ENCODE data around the gene TGM2. TPM values are rescaled to one million over a fixed set of nuclear protein-coding genes. Genes with fewer than 3 reads are reported as not detected.

Gene TGM2
- total RNA-seq, result 792 TPM
- long read RNA-seq, full-length matches to known transcripts, result 389 of 1,442 reads
- long read RNA-seq, partial matches to known transcripts, result 675 of 1,442 reads
- long read RNA-seq, other reads (novel, unspliced or antisense), result 378 of 1,442 reads

GRCh38 chr20:38165089-38165965 lies at the start of gene TGM2:
Gene TGM2 (minus strand): TSS chr20:38165270. CDS start chr20:38165198, 72 bp downstream.
- peak; percentile 90 for DNase-seq (ENCODE audit: low spot score)
- intact Hi-C loops (cut with DNase I), result loop anchor here (2.0 kb wide), 3 partner anchors 91 to 107 kb away; no protein-coding TSS in a partner anchor

DNA sequence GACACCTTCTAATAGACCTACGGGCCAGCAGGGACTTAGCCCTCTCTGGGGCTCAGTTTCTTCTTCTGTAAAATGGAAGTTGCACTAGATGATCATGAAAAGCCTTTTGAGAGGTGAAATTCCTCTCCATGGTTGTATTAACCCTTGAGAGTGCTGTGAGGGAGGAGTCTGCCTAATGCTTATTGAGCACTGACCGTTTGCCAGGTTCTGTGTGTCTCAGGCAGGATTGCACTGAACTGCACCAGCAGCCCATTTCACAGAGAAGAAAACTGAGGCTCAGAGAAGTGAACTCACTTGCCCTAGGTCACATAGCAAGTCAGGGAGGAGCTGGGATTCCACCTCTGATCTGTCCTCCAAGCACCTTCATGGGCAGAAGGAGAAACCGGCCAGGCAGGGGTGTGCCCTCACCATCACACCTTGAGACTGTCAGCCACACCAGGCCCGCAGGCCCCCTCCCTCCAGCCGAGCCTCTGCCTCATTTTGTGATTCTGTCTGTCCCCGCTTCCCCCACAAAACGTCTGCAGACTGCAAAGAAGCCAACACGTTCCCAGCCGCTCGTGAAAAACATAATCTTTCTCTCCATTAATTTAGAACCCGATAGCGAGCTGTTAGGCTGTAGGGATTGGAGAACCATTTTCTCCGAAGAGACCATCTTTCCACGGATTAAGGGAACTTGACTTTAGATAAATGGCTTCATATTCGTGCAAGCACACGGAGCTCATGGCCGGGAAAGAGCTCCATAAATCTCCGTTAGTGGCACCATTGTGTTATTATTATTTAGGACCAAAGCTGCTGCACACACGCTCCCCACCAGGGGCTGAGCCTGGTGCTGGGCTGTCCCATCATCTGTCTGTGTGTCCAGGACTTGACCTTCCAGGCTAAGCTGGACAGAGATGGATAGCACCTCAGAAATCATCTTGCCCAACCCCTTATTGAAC lies 49.5 kb upstream of the TGM2 start:
- intact Hi-C loops (cut with DNase I), result loop anchor here (5.0 kb wide), 1 partner anchor 87 kb away; no protein-coding TSS in a partner anchor
- peak; percentile 26 for DNase-seq (ENCODE audit: low spot score)

GRCh38 chr20:38213607-38213940 lies 48.5 kb upstream of the TGM2 start:
- intact Hi-C loops (cut with DNase I), result no loop called here
- no peak for DNase-seq (ENCODE audit: low spot score)

DNA sequence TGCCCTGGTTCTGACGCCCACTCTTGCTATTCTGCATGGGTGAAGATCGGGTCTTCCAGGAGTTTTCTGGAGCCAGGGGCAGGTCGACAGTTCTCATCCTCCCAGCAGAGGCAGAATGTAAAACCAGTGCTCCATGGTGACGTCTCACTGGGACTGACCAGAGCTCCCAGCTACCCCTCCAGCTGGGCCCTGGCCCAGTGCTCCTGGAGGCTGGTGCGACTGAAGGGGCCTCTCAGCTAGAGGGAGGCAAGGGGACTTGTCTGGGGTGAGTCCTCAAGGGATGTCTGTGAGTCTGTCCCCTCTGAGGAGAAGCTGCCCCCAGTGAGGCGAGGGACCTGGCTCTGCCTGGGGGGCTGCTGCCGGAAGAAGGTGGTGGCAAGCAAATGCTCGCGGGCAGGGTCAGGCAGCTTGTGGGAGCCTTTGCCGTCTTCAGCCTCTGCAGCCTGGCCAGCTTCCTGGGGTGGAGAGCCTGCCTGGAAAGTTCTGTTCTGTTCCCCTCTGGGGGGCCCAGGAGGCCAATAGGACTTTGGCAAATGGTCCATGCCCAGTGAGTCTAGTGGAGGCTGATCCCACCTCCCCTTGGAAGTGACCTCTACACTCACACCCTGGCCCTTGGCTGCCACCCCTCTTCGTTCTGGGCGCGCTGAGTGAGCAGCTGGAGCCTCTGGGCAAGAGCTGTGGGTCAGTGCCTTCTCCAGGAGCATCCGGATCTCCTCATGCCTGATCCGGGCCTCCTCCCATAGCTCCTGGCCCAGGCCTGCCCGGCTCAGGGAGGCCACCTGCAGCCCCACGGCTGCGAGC lies 47.9 kb upstream of the TGM2 start:
- intact Hi-C loops (cut with DNase I), result no loop called here
- DNase-seq (ENCODE audit: low spot score), result peak; percentile 74

DNA sequence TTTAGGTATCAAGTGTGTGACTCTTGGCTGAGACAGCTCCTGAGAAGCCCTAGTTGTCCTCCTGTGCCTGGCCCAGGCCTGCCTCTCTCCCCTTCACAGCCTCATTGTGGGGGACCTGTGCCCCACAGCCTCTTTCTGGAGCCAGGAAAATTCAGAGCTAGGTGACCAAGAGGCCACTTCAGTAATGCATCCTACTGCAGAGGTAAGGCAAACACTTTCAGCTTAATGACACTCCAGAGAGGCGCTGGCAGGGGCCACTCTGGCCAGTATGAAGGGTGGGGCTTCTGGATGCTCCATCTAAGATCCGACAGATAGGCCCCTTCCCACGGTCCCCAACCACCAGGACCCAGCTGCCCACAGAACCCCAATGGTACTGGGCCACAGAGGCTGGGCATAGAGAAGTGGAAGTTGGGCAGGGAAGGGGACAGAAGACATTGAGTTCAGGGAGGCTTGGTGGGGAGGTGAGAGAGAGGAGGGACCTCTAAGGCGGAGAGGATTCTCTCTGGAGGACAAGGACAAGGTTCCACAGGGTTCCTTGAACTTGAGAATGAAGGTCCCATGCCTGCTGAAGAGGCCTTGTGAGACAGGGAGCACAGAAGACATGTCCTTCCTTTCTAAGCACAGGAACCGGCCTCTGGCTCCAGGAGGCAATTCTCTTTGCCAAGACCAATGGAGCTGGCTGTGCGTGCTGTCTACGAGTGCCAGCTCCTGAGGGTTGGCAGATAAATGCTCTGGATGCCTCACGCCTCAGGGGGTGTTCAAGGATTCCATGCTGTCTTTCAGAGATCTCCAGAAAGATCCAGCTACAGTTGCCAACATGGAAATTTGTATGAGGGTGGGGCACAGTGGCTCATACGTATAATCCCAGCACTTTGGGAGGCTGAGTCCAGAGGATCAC lies 46.4 kb upstream of the TGM2 start:
- intact Hi-C loops (cut with DNase I), result no loop called here
- DNase-seq (ENCODE audit: low spot score), result peak; percentile 72

- intact Hi-C loops (cut with DNase I), result no loop called here
Observed at GRCh38 chr20:38210741-38211140, 45.7 kb upstream of the TGM2 start.

DNA sequence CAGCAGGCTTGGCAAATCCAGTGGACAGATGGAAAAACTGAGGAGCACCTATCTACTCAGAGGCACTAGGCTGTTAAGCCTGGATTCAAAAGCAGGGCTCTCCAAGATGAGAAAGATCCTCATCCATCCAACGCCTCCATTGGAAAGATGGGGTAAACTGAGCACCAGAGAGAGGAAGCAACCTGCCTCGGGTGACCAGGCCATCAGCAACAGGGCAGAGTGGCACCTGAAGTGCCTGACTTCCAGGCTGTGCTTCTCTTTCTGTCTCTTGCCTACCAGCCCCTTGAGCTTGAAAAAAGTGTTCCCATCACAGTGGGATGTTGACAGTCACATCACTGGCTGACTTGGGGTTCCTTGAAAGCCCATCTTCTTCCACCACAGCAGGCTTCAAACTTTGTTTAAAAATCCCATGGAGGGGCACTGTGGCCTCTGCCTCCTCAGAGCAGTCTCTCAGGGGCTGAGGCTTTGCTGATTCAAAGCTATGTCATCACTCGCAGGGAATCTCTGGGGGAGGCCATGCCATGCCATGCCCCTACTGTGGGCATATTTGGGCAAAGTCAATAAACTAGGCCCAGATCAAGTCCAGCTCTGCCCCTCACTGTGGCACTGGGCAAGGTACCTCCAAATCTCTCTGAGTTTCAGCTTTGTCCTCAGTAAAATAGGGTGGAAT lies 44.8 kb upstream of the TGM2 start:
- intact Hi-C loops (cut with DNase I), result no loop called here
- DNase-seq (ENCODE audit: low spot score), result peak; percentile 53

More at GRCh38 chr20:38210741-38211140, 45.7 kb upstream of the TGM2 start:
- DNase-seq (ENCODE audit: low spot score), result peak; percentile 62

DNA sequence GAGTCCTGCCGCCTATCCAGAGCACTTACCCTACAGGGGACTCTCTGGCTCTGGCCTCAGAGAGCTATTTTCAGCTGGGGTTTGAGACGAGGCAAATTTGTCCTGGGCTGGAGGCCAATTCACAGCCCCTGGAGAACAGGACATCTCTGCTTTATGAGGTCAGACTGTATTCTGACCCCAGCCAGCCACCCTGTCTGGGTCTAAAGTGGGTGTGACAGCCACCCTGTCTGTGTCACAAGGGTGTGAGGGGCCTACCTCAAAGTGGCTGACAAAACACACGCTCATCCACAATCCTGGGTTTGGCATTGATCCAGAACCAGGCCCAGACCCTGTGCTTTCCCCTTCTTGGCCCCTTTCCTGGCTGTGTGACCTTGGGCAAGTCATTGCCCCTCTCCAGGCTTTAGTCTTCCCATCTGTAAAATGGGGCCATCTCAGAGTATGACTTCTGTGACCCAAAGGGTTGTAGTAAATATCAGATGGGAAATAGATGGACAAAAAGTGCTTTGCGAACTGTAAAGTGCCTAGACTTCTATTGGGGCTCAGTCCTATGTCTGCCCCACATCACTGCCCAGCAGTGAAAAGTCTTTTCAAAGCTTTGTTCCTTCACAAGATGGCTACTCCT lies 44.1 kb upstream of the TGM2 start:
- intact Hi-C loops (cut with DNase I), result no loop called here

GRCh38 chr20:38208523-38208922 lies 43.5 kb upstream of the TGM2 start:
- no peak for DNase-seq (ENCODE audit: low spot score)
- intact Hi-C loops (cut with DNase I), result no loop called here

More for the DNA sequence above, 44.1 kb upstream of the TGM2 start:
- DNase-seq (ENCODE audit: low spot score), result peak; percentile 76

DNA sequence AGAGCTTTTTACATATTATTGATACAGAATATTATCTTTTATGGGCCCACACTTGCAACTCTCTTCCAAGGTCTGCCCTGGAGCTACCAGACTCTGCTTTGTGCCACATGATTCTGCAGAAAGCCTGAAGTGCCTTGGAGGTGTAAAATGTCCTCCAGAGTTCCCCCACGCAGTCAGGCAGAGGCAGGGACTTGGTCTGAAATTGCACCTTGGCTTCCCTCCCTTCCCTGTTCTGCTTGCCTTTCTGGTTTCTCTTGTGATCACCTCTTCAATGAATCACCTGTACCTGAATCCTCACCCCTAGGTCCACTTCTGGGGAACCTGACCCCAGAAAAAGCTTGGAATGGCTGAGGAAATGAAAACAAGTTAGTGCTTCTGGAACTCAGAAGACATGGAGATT lies 43.0 kb upstream of the TGM2 start:
- intact Hi-C loops (cut with DNase I), result no loop called here
- peak; percentile 20 for DNase-seq (ENCODE audit: low spot score)

DNA sequence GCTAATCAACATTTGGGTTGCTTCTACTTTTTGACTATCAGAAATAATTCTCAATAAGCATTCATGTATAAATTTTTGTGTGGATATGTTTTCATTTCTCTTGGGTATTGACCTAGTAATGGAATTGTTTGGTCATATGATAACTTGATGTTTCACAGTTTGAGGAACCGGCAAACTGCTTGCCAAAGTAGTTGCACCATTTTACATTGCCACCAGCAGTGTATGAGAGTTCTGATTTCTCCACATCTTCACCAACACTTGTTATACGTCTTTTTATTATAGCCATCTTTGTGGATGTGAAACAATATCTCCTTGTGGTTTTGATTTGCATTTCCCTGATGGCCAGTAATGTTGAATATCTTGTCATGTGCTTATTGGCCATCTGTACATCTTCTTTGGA lies 42.6 kb upstream of the TGM2 start:
- intact Hi-C loops (cut with DNase I), result no loop called here
- no peak for DNase-seq (ENCODE audit: low spot score)

GRCh38 chr20:38205001-38205400 lies 39.9 kb upstream of the TGM2 start:
- DNase-seq (ENCODE audit: low spot score), result no peak
- intact Hi-C loops (cut with DNase I), result no loop called here

GRCh38 chr20:38203981-38204357 lies 38.9 kb upstream of the TGM2 start:
- no peak for DNase-seq (ENCODE audit: low spot score)
- intact Hi-C loops (cut with DNase I), result no loop called here

GRCh38 chr20:38203337-38203980 lies 38.4 kb upstream of the TGM2 start:
- peak; percentile 43 for DNase-seq (ENCODE audit: low spot score)
- intact Hi-C loops (cut with DNase I), result no loop called here

DNA sequence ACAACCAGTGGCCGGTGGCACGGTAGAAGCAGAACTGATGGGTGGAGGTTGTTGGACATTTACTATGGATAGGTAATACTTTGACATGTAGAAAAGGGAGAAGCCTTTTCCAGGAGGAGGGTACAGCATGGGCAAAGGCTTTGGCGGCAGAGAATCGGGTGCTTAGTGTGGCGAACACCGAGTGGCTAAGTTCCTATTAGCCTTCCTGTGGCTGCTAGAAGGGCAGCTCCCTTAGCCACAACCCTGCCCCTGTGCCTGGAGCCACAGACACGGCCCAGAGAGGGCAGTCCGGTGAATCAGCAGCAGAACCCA lies 37.9 kb upstream of the TGM2 start:
- intact Hi-C loops (cut with DNase I), result no loop called here
- DNase-seq (ENCODE audit: low spot score), result peak; percentile 54

- peak; percentile 57 for DNase-seq (ENCODE audit: low spot score)
- intact Hi-C loops (cut with DNase I), result no loop called here
Observed at GRCh38 chr20:38202153-38202981, 37.3 kb upstream of the TGM2 start.
